HL-60 (cell line): ENCODE measurements around the gene GPALPP1.

Experiments used
- CTCF ChIP-seq: IDR thresholded peaks from one replicate; pipeline ENCODE4 v1.5.1; 2011; ENCODE audit warnings: low read length, control low read depth, inconsistent platforms; ENCODE audit not compliant: insufficient read depth
- GABPA ChIP-seq: IDR thresholded peaks from 2 replicates; pipeline ENCODE4 v1.6.1; 2012; ENCODE audit warnings: low read depth
- POLR2AphosphoS5 ChIP-seq: IDR thresholded peaks from 2 replicates; pipeline ENCODE4 v1.6.1; 2012; ENCODE audit warnings: low read depth
- REST ChIP-seq: IDR thresholded peaks from 2 replicates; pipeline ENCODE4 v1.6.1; 2012; ENCODE audit warnings: low read depth; ENCODE audit not compliant: insufficient replicate concordance

GRCh38 chr13:44972956-44973581, 16.3 kb upstream of the GPALPP1 start:
- peak; percentile 7 for TF ChIP-seq CTCF
- TF ChIP-seq GABPA = no peak
- no peak for TF ChIP-seq REST
- no peak for TF ChIP-seq POLR2AphosphoS5
